Neural progenitor cell (in vitro differentiated cells): ENCODE measurements around the gene LIPT2. TPM values are rescaled to one million over a fixed set of nuclear protein-coding genes. Genes with fewer than 3 reads are reported as not detected.

ENCODE experiments used
- DNase-seq: peaks from one replicate; pipeline ENCODE4 v3.0.0-alpha.2; 2016; ENCODE audit warnings: low spot score
- H2AFZ ChIP-seq: fragments of 200-600 bp; sonication (generic); replicated peaks from 2 replicates; pipeline ENCODE4 v1.6.1; 2016; ENCODE audit warnings: antibody characterized with exemption
- H3F3A ChIP-seq: fragments of 200-600 bp; sonication (generic); 2 replicates; pipeline ENCODE4 v1.6.1; 2016; ENCODE audit warnings: antibody characterized with exemption, low read depth
- H3K27ac ChIP-seq: fragments of 200-600 bp; sonication (generic); 2 replicates; pipeline ENCODE4 v1.5.1; 2016; ENCODE audit warnings: mild to moderate bottlenecking
- H3K27me3 ChIP-seq: fragments of 200-600 bp; sonication (generic); 2 replicates; pipeline ENCODE4 v1.6.1; 2016; ENCODE audit warnings: mild to moderate bottlenecking, moderate library complexity
- H3K36me3 ChIP-seq: fragments of 200-600 bp; sonication (generic); 2 replicates; pipeline ENCODE4 v1.5.1; 2016
- H3K4me1 ChIP-seq: fragments of 200-600 bp; sonication (generic); 2 replicates; pipeline ENCODE4 v1.6.1; 2016; ENCODE audit warnings: mixed run types
- H3K4me2 ChIP-seq: fragments of 200-600 bp; sonication (generic); 2 replicates; pipeline ENCODE4 v1.6.1; 2016
- H3K4me3 ChIP-seq: fragments of 200-600 bp; sonication (generic); 2 replicates; pipeline ENCODE4 v1.5.1; 2016
- H3K79me2 ChIP-seq: fragments of 200-600 bp; sonication (generic); 2 replicates; pipeline ENCODE4 v1.6.1; 2016; ENCODE audit warnings: low read depth
- H3K9ac ChIP-seq: fragments of 200-600 bp; sonication (generic); 2 replicates; pipeline ENCODE4 v1.6.1; 2016
- H3K9me3 ChIP-seq: fragments of 200-600 bp; sonication (generic); 2 replicates; pipeline ENCODE4 v1.5.1; 2016; ENCODE audit warnings: low read depth
- H4K20me1 ChIP-seq: fragments of 200-600 bp; sonication (generic); 2 replicates; pipeline ENCODE4 v1.6.1; 2016; ENCODE audit warnings: low read depth
- H3K27ac Mint-ChIP-seq: 3 replicates; pipeline ENCODE4 v1.8.0; 2021; ENCODE audit warnings: mixed read lengths
- H3K27me3 Mint-ChIP-seq: 2 replicates; pipeline ENCODE4 v1.8.0; 2022; ENCODE audit warnings: low read depth, mild to moderate bottlenecking, inconsistent platforms, moderate library complexity, mixed read lengths; ENCODE audit not compliant: insufficient read depth
- H3K36me3 Mint-ChIP-seq: 3 replicates; pipeline ENCODE4 v1.8.0; 2021; ENCODE audit warnings: mixed read lengths
- H3K4me1 Mint-ChIP-seq: 3 replicates; pipeline ENCODE4 v1.8.0; 2021; ENCODE audit warnings: mixed read lengths
- H3K4me3 Mint-ChIP-seq: 3 replicates; pipeline ENCODE4 v1.8.0; 2021; ENCODE audit warnings: mild to moderate bottlenecking, moderate library complexity, mixed read lengths
- H3K9me3 Mint-ChIP-seq: 3 replicates; pipeline ENCODE4 v1.8.0; 2020; ENCODE audit warnings: mixed read lengths
- CTCF ChIP-seq: fragments of 200-600 bp; sonication (generic); IDR thresholded peaks from 2 replicates; pipeline ENCODE4 v1.5.1; 2017; ENCODE audit warnings: antibody characterized with exemption, mild to moderate bottlenecking
- EZH2 ChIP-seq: fragments of 200-600 bp; sonication (generic); IDR thresholded peaks from 2 replicates; pipeline ENCODE4 v1.6.1; 2017; ENCODE audit warnings: antibody characterized with exemption, mild to moderate bottlenecking, moderate library complexity
- EZH2phosphoT487 ChIP-seq: fragments of 200-600 bp; sonication (generic); IDR thresholded peaks from 2 replicates; pipeline ENCODE4 v1.6.1; 2017; ENCODE audit warnings: antibody characterized with exemption
- total RNA-seq: library from RNA; depleted of rRNA; stranded (reverse); fragments of >200 nt; gene quantifications from 2 replicates; pipeline ENCODE4 v1.2.3, GENCODE V29; 2015; ENCODE audit warnings: low replicate concordance

Gene LIPT2
- total RNA-seq, 1 donor from 2014 or later, result 16.9 TPM

- Histone ChIP-seq H3K4me2 (no peak overlapping the region), H3K9me3 (no peaks in the 10 kb centered on the region), H4K20me1 (no peaks in the 10 kb centered on the region), H3K79me2 (no peaks in the 10 kb centered on the region), H3K4me1 (no peaks in the 10 kb centered on the region), H3K27me3 (no peaks in the 10 kb centered on the region), H3K36me3 (no peaks in the 10 kb centered on the region), H2AFZ (no peak overlapping the region), H3K27ac (no peak overlapping the region), H3K4me3 (no peak overlapping the region), H3F3A (no peaks in the 10 kb centered on the region), H3K9ac (no peak overlapping the region)
- no peak for DNase-seq
- no peak overlapping the region for H3K27ac Mint-ChIP-seq
- TF ChIP-seq EZH2 (no peak), EZH2phosphoT487 (no peak), CTCF (no peak)
- H3K4me1 Mint-ChIP-seq, result peaks cover 4% of the 10 kb centered on the region
- no peaks in the 10 kb centered on the region for H3K9me3 Mint-ChIP-seq
- no peak overlapping the region for H3K4me3 Mint-ChIP-seq
- H3K27me3 Mint-ChIP-seq, result no peaks in the 10 kb centered on the region
- no peaks in the 10 kb centered on the region for H3K36me3 Mint-ChIP-seq
Measured at GRCh38 chr11:74485868-74486267, 7.7 kb downstream of the LIPT2 start.

- Histone ChIP-seq H3K27me3 (no peaks in the 10 kb centered on the region), H2AFZ (no peak overlapping the region), H3K4me3 (no peak overlapping the region), H3K4me1 (no peaks in the 10 kb centered on the region), H3K9me3 (no peaks in the 10 kb centered on the region), H3K36me3 (no peaks in the 10 kb centered on the region), H3K4me2 (no peak overlapping the region), H3K79me2 (no peaks in the 10 kb centered on the region), H3K27ac (no peak overlapping the region), H3F3A (no peaks in the 10 kb centered on the region), H4K20me1 (no peaks in the 10 kb centered on the region), H3K9ac (no peak overlapping the region)
- no peak for DNase-seq
- no peaks in the 10 kb centered on the region for H3K27me3 Mint-ChIP-seq
- no peaks in the 10 kb centered on the region for H3K9me3 Mint-ChIP-seq
- no peak overlapping the region for H3K27ac Mint-ChIP-seq
- TF ChIP-seq CTCF, result no peak
- TF ChIP-seq EZH2, result no peak
- no peak for TF ChIP-seq EZH2phosphoT487
- no peaks in the 10 kb centered on the region for H3K36me3 Mint-ChIP-seq
- no peak overlapping the region for H3K4me3 Mint-ChIP-seq
- peaks cover 4% of the 10 kb centered on the region for H3K4me1 Mint-ChIP-seq
Measured at GRCh38 chr11:74480688-74481417, 12.7 kb downstream of the LIPT2 start.

- no peak for TF ChIP-seq CTCF
- TF ChIP-seq EZH2, result no peak
- no peak for TF ChIP-seq EZH2phosphoT487
- Mint-ChIP-seq H3K27ac (no peak overlapping the region), H3K9me3 (no peaks in the 10 kb centered on the region), H3K4me1 (no peaks in the 10 kb centered on the region), H3K4me3 (no peak overlapping the region), H3K27me3 (no peaks in the 10 kb centered on the region), H3K36me3 (no peaks in the 10 kb centered on the region)
- H3K79me2 ChIP-seq, result no peaks in the 10 kb centered on the region
- no peak overlapping the region for H3K4me3 ChIP-seq
- H4K20me1 ChIP-seq, result no peaks in the 10 kb centered on the region
- H3K9me3 ChIP-seq, result no peaks in the 10 kb centered on the region
- H3K4me2 ChIP-seq, result no peak overlapping the region
- H3K27me3 ChIP-seq, result no peaks in the 10 kb centered on the region
- no peak overlapping the region for H2AFZ ChIP-seq
- H3K4me1 ChIP-seq, result no peaks in the 10 kb centered on the region
- H3K27ac ChIP-seq, result no peak overlapping the region
- no peaks in the 10 kb centered on the region for H3K36me3 ChIP-seq
- H3K9ac ChIP-seq, result no peak overlapping the region
- no peak for DNase-seq
- no peaks in the 10 kb centered on the region for H3F3A ChIP-seq
Measured at GRCh38 chr11:74479732-74480123, 13.8 kb downstream of the LIPT2 start.
